ENCODE measurements around the gene OR8B8.

DNA sequence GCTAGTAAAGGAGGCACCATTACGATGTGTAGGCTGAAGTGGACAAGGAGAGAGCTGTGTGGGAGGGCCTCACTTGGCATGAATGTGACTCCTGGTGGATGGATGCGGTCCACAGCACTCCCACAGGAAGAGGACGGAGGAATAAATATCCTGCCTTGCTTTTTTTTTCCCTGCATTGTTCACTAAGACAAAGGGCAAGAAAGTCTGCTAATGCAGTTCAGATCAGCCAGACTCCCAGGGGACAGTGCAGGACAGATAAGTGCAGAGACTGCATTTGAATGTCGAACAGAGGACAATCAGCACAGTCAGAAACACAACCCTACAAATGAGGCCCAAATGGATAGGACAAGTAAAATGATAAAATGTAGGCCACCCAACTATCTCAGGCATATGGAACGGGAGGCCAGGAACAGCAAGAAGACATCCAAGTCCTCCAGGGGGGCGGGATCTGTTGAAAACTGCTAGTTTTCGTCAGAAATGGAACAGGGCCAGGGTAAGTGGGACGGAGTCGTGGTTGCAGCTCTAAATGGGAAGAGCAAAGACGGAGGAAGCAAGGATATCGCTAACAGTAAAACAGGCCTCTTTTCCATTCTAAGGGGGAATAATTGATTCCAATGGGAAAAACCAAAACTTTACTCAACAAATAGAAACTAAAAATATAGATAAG lies 25.2 kb upstream of the OR8B8 start:
- TF ChIP-seq, protein P1, sequence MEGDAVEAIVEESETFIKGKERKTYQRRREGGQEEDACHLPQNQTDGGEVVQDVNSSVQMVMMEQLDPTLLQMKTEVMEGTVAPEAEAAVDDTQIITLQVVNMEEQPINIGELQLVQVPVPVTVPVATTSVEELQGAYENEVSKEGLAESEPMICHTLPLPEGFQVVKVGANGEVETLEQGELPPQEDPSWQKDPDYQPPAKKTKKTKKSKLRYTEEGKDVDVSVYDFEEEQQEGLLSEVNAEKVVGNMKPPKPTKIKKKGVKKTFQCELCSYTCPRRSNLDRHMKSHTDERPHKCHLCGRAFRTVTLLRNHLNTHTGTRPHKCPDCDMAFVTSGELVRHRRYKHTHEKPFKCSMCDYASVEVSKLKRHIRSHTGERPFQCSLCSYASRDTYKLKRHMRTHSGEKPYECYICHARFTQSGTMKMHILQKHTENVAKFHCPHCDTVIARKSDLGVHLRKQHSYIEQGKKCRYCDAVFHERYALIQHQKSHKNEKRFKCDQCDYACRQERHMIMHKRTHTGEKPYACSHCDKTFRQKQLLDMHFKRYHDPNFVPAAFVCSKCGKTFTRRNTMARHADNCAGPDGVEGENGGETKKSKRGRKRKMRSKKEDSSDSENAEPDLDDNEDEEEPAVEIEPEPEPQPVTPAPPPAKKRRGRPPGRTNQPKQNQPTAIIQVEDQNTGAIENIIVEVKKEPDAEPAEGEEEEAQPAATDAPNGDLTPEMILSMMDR (IDR thresholded peaks at IDR 0.05): no peak
- no peak for TF ChIP-seq EP300 (IDR thresholded peaks at IDR 0.05)
- no peak for TF ChIP-seq POLR2A (IDR thresholded peaks at IDR 0.05)

All from tibial nerve (tissue), 4 donors.